ENCODE measurements around the gene CATSPERZ. TPM values are rescaled to one million over a fixed set of nuclear protein-coding genes. Genes with fewer than 3 reads are reported as not detected.
A peak's percentile ranks its signal among the peaks of the same experiment; 100 is the strongest.

The CATSPERZ gene
- total and polyA plus RNA-seq, 9 of the 15 experiments (the other 6 are each of a cell fraction or from before 2014, with no cell fraction given): 0.86 to 8.5 (median 3.5) TPM

- TF ChIP-seq CTBP1 (IDR thresholded peaks at IDR 0.05; ENCODE audit: borderline replicate concordance) (peak; percentile 99), ZNF668 (CRISPR knock-in tag; IDR thresholded peaks at IDR 0.05) (no peak), ZKSCAN8 (CRISPR knock-in tag; IDR thresholded peaks at IDR 0.05) (peak; percentile 85), ZNF217 (CRISPR knock-in tag; IDR thresholded peaks at IDR 0.05) (no peak), ZNF740 (CRISPR knock-in tag; IDR thresholded peaks at IDR 0.05) (0 out of 2 replicates have a peak, but pooled peaks have one; percentile 10), ZNF740 (tag; IDR thresholded peaks at IDR 0.05) (no peak), ELF2 (CRISPR knock-in tag; IDR thresholded peaks at IDR 0.05) (no peak), ZBTB17 (CRISPR knock-in tag; IDR thresholded peaks at IDR 0.05) (peak; percentile 89), TSC22D4 (tag; IDR thresholded peaks at IDR 0.05) (no peak), BRF1 (IDR thresholded peaks at IDR 0.05; ENCODE audit: borderline replicate concordance, extremely low read depth, insufficient read length) (no peak), NRF1 (conservative IDR thresholded peaks at IDR 0.05 in 1 of 2, IDR thresholded peaks at IDR 0.05 in 1 of 2) (peak; percentile 61 to 68), ZNF830 (CRISPR knock-in tag; IDR thresholded peaks at IDR 0.05) (no peak), RHOXF2B (CRISPR knock-in tag; conservative IDR thresholded peaks at IDR 0.05) (no peak), ZNF57 (CRISPR knock-in tag; IDR thresholded peaks at IDR 0.05) (no peak), THRB (CRISPR knock-in tag; conservative IDR thresholded peaks at IDR 0.05) (peak; percentile 83), TCF15 (CRISPR knock-in tag; IDR thresholded peaks at IDR 0.05) (no peak), HIVEP1 (CRISPR knock-in tag; IDR thresholded peaks at IDR 0.05) (no peak), NCOA4 (IDR thresholded peaks at IDR 0.05; ENCODE audit: partially characterized antibody) (no peak), ZNF445 (CRISPR knock-in tag; IDR thresholded peaks at IDR 0.05; ENCODE audit: low read depth) (no peak), TFAM (CRISPR knock-in tag; conservative IDR thresholded peaks at IDR 0.05) (no peak), MCM3 (IDR thresholded peaks at IDR 0.05) (no peak), ZHX1 (conservative IDR thresholded peaks at IDR 0.05; ENCODE audit: low read length) (no peak), NR4A1 (CRISPR knock-in tag; IDR thresholded peaks at IDR 0.05) (no peak), NR4A1 (tag; IDR thresholded peaks at IDR 0.05) (peak; percentile 76; the same call in 1 of the 2 replicates), ZNF766 (CRISPR knock-in tag; conservative IDR thresholded peaks at IDR 0.05) (peak; percentile 86)
These were observed 34.9 kb downstream of the CATSPERZ start (continued) for GRCh38 chr11:64334764-64335735.
